Measurements from ENCODE around the gene RNF103.

- no peak for TF ChIP-seq CTCF (IDR thresholded peaks at IDR 0.05; ENCODE audit: low read length)
- TF ChIP-seq EZH2 (optimal IDR thresholded peaks at IDR 0.05; ENCODE audit: low read depth, low read length) = no peak
Observed at GRCh38 chr2:86634352-86634751, 10.7 kb upstream of the RNF103 start.
